ENCODE results near the gene URB1. TPM values are rescaled to one million over a fixed set of nuclear protein-coding genes. Genes with fewer than 3 reads are reported as not detected.

URB1 gene
- polyA plus RNA-seq, 1 donor (not counting 4 experiments of a cell fraction or from before 2014, with no cell fraction given) = 9.0 TPM

DNA sequence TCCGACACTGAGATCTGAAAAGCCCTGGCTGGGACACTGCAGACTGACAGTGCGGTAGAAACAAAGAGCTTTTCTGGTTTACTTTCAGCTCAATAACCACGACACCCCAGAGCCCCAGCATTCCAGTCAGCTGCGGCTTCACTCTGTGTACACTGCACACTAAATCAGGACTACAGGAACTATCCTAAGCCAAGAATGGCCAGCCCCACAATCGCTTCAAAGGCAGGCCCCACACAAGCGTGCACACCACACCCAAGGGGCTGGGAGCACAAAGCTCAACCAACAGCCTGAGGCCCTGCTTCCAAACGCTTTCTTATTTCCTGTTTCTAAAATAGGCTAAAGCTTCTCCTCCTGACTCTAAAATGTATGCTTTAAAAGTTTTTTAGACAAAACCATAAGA, 28.4 kb downstream of the URB1 start:
- Histone ChIP-seq H3K9ac (ENCODE audit: control insufficient read depth, extremely low read depth, insufficient read depth, low read length) (no peak overlapping the region), H3K4me3 (ENCODE audit: control insufficient read depth in 2 of 3, extremely low read depth in 1 of 3, insufficient read depth in 2 of 3, low read depth in 1 of 3, low read length in 3 of 3) (no peak overlapping the region), H3K4me2 (ENCODE audit: control insufficient read depth, extremely low read depth, insufficient read depth, low read depth, low read length) (no peak overlapping the region), H3K9me3 (ENCODE audit: control insufficient read depth, low read depth, low read length) (no peaks in the 10 kb centered on the region), H3K36me3 (ENCODE audit: control insufficient read depth in 2 of 2, extremely low read depth in 1 of 2, insufficient read depth in 2 of 2, low read length in 2 of 2) (peaks cover 48 to 80% of the 10 kb centered on the region in 2 experiments), H3K27me3 (ENCODE audit: control insufficient read depth, extremely low read depth, insufficient read depth, low read length) (no peaks in the 10 kb centered on the region), H3K9me1 (ENCODE audit: control insufficient read depth, extremely low read depth, insufficient read depth, low read length) (no peaks in the 10 kb centered on the region), H3K79me2 (ENCODE audit: control insufficient read depth, insufficient read depth, low read length) (peaks cover 2% of the 10 kb centered on the region), H3K27ac (ENCODE audit: control insufficient read depth, insufficient read depth, low read length) (no peak overlapping the region), H4K20me1 (ENCODE audit: control insufficient read depth, extremely low read depth, insufficient read depth, low read length) (no peaks in the 10 kb centered on the region), H2AFZ (ENCODE audit: control insufficient read depth, low read length) (no peak overlapping the region), H3K4me1 (ENCODE audit: control insufficient read depth, extremely low read depth, insufficient read depth, low read length) (peaks cover 19% of the 10 kb centered on the region)
- no peak for TF ChIP-seq CTCF (optimal IDR thresholded peaks at IDR 0.05 in 1 of 3, IDR thresholded peaks at IDR 0.05 in 1 of 3, conservative IDR thresholded peaks at IDR 0.05 in 1 of 3; ENCODE audit: extremely low read depth in 1 of 3, insufficient read depth in 2 of 3, low read length in 3 of 3)
- no peak for TF ChIP-seq EZH2 (IDR thresholded peaks at IDR 0.05; ENCODE audit: low read length)
- dilution Hi-C loops (cut with MboI; ENCODE audit: extremely low pct_ligation_motif_present, low sequenced_read_pairs) = no loop called here
- DNase-seq (ENCODE audit: low read depth, low spot score) = no peak
- FAIRE-seq = no peak

- H3K36me3 ChIP-seq (ENCODE audit: control insufficient read depth in 2 of 2, extremely low read depth in 1 of 2, insufficient read depth in 2 of 2, low read length in 2 of 2) = peaks cover 53 to 78% of the 10 kb centered on the region in 2 experiments
- FAIRE-seq = no peak
- DNase-seq (ENCODE audit: low read depth, low spot score) = no peak
Measured at GRCh38 chr21:32360401-32360975, 32.3 kb downstream of the URB1 start.

More at GRCh38 chr21:32360401-32360975, 32.3 kb downstream of the URB1 start:
- no peaks in the 10 kb centered on the region for H4K20me1 ChIP-seq (ENCODE audit: control insufficient read depth, extremely low read depth, insufficient read depth, low read length)
- no peak overlapping the region for H3K4me3 ChIP-seq (ENCODE audit: control insufficient read depth in 2 of 3, extremely low read depth in 1 of 3, insufficient read depth in 2 of 3, low read depth in 1 of 3, low read length in 3 of 3)
- H3K9me1 ChIP-seq (ENCODE audit: control insufficient read depth, extremely low read depth, insufficient read depth, low read length) = no peaks in the 10 kb centered on the region
- H3K9me3 ChIP-seq (ENCODE audit: control insufficient read depth, low read depth, low read length) = no peaks in the 10 kb centered on the region
- TF ChIP-seq EZH2 (IDR thresholded peaks at IDR 0.05; ENCODE audit: low read length) (no peak), CTCF (optimal IDR thresholded peaks at IDR 0.05 in 1 of 3, IDR thresholded peaks at IDR 0.05 in 1 of 3, conservative IDR thresholded peaks at IDR 0.05 in 1 of 3; ENCODE audit: extremely low read depth in 1 of 3, insufficient read depth in 2 of 3, low read length in 3 of 3) (no peak)
- no peak overlapping the region for H3K27ac ChIP-seq (ENCODE audit: control insufficient read depth, insufficient read depth, low read length)
- no peak overlapping the region for H3K9ac ChIP-seq (ENCODE audit: control insufficient read depth, extremely low read depth, insufficient read depth, low read length)
- no peaks in the 10 kb centered on the region for H3K79me2 ChIP-seq (ENCODE audit: control insufficient read depth, insufficient read depth, low read length)
- H3K27me3 ChIP-seq (ENCODE audit: control insufficient read depth, extremely low read depth, insufficient read depth, low read length) = no peaks in the 10 kb centered on the region
- H3K4me1 ChIP-seq (ENCODE audit: control insufficient read depth, extremely low read depth, insufficient read depth, low read length) = peaks cover 19% of the 10 kb centered on the region
- dilution Hi-C loops (cut with MboI; ENCODE audit: extremely low pct_ligation_motif_present, low sequenced_read_pairs) = no loop called here
- H3K4me2 ChIP-seq (ENCODE audit: control insufficient read depth, extremely low read depth, insufficient read depth, low read depth, low read length) = no peak overlapping the region
- H2AFZ ChIP-seq (ENCODE audit: control insufficient read depth, low read length) = no peak overlapping the region

Data from keratinocyte (primary cell).